Stimulated activated CD8-positive, alpha-beta memory T cell treated with anti-CD3 and anti-CD28 coated beads, Interleukin-7, amount 100 ng/mL, for 1 hour (primary cell): ENCODE data around the gene LTV1.
"Not testable (repeated sequence)": the region's sequence is repeated elsewhere in the genome, so short reads cannot be mapped to it uniquely, and the experiment has no call there.

Source experiments
- DNase-seq, 2 donors: peaks; one replicate each; pipeline ENCODE4 v3.0.0-alpha.2; 2020; ENCODE audit warnings: low read depth in 2 of 2

LTV1 gene

DNA sequence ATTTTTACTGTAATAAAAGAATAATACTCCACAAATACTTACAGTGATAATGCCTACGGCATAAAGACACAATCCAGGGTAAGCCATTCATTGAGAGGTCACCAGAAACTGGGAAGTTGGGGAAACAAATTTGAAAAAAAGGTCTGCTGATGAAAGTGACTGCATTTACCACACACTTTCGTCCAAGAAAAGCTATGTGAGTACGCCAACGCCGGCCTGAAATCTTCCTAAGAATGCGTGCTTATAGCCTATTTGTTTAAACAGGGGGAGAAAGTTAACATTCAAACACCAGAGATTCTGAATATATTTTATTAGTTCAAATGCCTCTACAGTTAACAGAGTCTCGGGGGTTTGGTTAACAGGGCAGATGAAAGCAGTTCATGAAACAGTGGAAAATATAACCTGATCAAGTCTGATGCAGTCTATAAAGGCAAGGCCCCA lies 657 bp upstream of the LTV1 start:
- no peak for DNase-seq

- no peak for DNase-seq
These were observed 500 bp downstream of the LTV1 start for GRCh38 chr6:143843677-143843999.

DNA sequence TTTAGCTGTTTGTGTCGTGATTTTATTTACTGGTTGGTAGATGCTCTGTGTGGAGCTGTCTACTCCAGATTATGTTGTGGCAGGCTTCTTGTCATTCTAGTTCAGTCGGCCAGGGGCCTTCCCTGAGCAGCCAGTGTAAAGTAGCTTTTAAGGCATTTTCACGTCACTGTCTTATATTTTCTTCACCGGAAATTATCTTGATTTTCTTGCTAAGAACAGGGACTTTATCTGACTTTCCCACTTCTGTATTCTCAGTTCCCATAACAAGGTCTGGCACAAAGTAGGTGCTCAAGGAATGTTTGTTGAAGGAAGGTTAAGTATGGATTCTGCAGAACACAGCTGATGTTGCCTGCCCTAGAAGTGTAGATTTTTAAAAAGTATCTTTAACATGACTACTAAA lies 868 bp downstream of the LTV1 start:
- no peak for DNase-seq

- DNase-seq: no peak
These were observed 1.9 kb downstream of the LTV1 start for GRCh38 chr6:143845033-143845432.

GRCh38 chr6:143851706-143852105 lies 8.6 kb downstream of the LTV1 start:
- not testable (repeated sequence) for DNase-seq

DNA sequence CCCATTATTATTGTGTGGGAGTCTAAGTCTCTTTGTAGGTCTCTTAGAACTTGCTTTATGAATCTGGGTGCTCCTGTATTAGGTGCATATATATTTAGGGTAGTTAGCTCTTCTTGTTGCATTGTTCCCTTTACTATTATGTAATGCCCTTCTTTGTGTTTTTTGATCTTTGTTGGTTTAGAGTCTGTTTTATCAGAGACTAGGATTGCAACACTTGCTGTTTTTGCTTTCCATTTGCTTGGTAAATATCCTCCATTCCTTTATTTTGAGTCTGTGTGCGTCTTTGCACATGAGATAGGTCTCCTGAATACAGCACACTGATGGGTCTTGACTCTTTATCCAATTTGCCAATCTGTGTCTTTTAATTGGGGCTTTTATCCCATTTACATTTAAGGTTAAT lies 11.9 kb downstream of the LTV1 start:
- DNase-seq: not testable (repeated sequence)

- not testable (repeated sequence) for DNase-seq
These were observed 13.6 kb downstream of the LTV1 start for GRCh38 chr6:143856762-143857161.

GRCh38 chr6:143857651-143858050 lies 14.5 kb downstream of the LTV1 start:
- DNase-seq: no peak

- no peak for DNase-seq
These were observed 16.9 kb downstream of the LTV1 start for GRCh38 chr6:143859891-143860660.

GRCh38 chr6:143863771-143864170 lies 20.6 kb downstream of the LTV1 start:
- DNase-seq: no peak

DNA sequence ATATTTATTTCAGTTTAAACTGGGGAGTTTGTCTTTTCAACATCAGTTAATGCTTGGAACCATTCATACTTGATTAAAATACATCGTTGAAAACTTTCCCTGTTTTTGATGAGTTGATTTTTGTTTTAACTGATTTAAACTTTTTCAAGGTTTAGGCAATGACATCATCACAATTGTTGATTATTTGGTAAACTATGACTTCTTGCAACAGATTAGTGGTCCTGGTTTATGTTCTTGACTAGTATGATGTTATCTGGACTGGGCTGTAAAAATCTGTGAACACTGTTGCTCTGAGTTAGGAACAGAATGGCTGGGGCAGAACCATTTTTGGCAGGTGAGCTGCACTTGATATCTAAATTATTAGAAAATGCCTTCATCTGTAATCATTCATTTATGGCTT lies 21.1 kb downstream of the LTV1 start, which contains the start of gene ZC2HC1B:
TSS of gene ZC2HC1B (plus strand) at position 241 of the 400 bp plus-strand sequence. CDS start at position 307, 66 bp downstream.
- DNase-seq: no peak

- DNase-seq: no peak
These were observed 24.1 kb downstream of the LTV1 start for GRCh38 chr6:143867236-143867635.

GRCh38 chr6:143868808-143869207 lies 25.7 kb downstream of the LTV1 start:
- not testable (repeated sequence) for DNase-seq

GRCh38 chr6:143871202-143871730 lies 28.1 kb downstream of the LTV1 start:
- DNase-seq: not testable (repeated sequence)

DNA sequence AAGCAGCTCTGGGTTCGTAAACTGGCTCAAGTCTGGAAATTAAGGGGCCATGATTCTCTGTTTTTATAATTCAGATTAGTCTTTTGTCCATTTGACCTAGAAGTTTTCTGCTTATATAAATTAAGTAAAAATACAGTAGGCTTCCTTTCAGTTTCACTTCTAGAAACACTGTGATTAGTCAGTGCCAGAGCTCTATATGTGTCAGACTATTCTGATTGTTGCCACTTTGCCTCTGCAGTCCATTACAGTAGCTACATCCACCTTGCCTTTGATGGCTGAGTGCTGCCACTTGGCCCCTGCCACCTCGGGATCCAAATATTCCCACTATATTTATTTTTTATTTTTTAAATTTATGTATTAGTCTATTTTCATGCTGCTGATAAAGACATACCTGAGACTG lies 29.1 kb downstream of the LTV1 start:
- DNase-seq: no peak

DNA sequence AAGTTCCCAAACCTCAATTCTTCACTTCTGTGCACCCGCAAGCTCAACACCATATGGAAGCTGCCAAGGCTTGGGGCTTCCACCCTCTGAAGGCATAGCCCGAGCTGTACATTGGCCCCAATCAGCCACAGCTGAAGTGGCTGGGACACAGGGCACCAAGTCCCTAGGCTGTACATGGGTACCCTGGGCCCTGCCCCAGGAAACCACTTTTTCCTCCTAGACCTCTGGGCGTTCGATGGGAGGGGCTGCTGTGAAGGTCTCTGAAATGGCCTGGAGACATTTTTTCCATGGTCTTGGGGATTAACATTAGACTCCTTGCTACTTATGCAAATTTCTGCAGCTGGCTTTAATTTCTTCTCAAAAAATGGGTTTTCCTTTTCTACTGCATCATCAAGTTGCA lies 30.5 kb downstream of the LTV1 start:
- not testable (repeated sequence) for DNase-seq

DNA sequence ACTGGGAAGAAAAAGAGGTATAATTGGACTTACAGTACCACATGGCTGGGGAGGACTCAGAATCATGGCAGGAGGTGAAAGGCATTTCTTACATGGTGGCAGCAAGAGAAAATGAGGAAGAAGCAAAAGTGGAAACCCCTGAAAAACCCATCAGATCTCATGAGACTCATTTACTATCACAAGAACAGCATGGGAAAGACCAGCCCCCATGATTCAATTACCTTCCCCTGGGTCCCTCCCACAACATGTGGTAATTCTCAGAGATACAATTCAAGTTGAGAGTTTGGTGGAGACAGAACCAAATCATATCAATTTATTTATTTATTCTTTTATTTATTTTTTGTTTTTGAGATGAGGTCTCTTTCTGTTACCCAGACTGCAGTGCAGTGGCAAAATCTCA lies 31.4 kb downstream of the LTV1 start:
- DNase-seq: not testable (repeated sequence)

GRCh38 chr6:143877584-143878271 lies 34.6 kb downstream of the LTV1 start:
- no peak for DNase-seq

- DNase-seq: no peak
These were observed 35.2 kb downstream of the LTV1 start for GRCh38 chr6:143878272-143878760.

GRCh38 chr6:143880412-143880811 lies 37.3 kb downstream of the LTV1 start:
- DNase-seq: no peak

DNA sequence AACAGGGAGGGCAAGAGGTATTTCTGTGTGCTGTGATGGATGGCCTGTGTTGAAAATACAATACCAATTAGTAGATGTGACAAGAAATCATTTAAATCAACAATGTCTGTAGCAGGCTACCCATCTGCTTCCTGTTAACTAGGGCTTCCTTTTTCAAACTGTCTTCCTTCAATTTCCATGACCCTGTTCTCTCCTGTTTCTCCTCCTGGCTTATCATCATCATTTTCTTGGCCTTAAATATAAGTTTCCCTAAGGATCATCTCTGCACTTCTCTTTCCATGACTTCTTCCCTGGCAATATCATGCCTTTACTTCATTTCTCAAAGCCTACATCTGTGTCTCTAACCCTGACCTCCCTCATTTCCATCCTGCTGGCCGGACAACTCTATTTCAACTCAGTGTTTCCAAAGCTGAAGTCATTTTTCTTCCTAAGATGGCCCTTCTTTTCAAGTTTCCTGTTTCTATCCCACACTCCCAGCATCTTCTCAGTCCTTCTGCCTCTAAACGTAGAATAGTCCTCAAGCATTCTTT lies 39.3 kb downstream of the LTV1 start:
- no peak for DNase-seq

DNA sequence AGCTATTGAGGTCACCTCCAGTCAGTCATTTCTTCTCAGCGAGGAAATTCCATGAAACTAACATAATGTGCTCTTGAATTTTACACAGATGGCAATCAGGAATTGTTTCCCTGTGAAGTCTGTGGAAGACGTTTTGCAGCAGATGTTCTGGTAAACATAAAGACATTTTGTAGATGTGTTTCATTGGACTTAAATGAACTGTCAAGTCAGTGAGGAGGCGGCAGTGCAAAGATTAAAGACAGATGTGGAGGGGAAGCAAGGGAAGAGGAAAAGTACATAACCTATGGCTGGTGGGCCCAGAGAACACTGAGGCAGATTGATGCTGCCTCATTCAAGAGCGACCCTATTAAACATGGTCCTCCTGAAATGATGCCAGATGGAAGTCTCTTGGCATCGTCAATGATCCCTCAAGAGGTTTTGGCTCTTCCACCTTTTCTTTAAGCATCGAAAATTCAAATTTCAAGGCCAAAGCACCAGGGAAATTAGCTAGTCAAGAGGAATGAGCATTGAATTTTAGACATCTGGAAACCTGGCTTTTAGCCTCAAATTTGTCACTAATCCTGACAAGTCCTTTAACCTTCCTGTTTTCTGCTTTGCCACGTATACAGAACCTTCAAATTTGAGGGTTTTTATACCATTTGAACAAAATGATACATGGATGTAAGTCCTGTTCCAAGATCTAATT lies 41.2 kb downstream of the LTV1 start:
- DNase-seq: no peak
